ENCODE measurements around the gene UGT1A10. TPM values are rescaled to one million over a fixed set of nuclear protein-coding genes. Genes with fewer than 3 reads are reported as not detected.
"Not testable (repeated sequence)": the region's sequence is repeated elsewhere in the genome, so short reads cannot be mapped to it uniquely, and the experiment has no call there.

UGT1A10 gene
- total RNA-seq, 1 donor from 2014 or later: not detected

DNA sequence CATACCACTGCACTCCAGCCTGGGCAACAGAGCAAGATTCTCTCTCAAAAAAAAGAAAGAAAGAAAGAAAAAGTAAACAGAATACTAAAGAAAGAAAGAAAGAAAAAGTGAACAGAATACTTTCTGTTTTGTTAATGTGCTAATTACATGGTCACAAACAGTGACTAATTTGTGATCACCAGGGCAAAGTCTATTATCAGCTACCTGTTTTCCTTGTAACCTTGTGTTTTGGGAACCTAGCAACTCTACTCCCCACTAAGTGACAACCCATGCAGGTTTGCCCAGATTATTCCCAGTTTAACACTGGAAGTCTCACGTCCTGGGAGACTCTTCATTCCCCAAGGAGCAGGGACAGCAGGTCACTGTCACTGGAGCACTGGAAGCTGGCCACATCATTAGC, 18.8 kb downstream of the UGT1A10 start:
- Mint-ChIP-seq H3K36me3 (ENCODE audit: low read depth, unreplicated experiment) (no peaks in the 10 kb centered on the region), H3K4me3 (ENCODE audit: unreplicated experiment) (no peak overlapping the region), H3K27me3 (ENCODE audit: unreplicated experiment) (no peaks in the 10 kb centered on the region), H3K4me1 (ENCODE audit: unreplicated experiment) (no peaks in the 10 kb centered on the region), H3K27ac (ENCODE audit: unreplicated experiment) (no peak overlapping the region), H3K9me3 (ENCODE audit: unreplicated experiment) (no peaks in the 10 kb centered on the region)
- DNase-seq (ENCODE audit: low spot score): no peak
- TF ChIP-seq, protein P1, sequence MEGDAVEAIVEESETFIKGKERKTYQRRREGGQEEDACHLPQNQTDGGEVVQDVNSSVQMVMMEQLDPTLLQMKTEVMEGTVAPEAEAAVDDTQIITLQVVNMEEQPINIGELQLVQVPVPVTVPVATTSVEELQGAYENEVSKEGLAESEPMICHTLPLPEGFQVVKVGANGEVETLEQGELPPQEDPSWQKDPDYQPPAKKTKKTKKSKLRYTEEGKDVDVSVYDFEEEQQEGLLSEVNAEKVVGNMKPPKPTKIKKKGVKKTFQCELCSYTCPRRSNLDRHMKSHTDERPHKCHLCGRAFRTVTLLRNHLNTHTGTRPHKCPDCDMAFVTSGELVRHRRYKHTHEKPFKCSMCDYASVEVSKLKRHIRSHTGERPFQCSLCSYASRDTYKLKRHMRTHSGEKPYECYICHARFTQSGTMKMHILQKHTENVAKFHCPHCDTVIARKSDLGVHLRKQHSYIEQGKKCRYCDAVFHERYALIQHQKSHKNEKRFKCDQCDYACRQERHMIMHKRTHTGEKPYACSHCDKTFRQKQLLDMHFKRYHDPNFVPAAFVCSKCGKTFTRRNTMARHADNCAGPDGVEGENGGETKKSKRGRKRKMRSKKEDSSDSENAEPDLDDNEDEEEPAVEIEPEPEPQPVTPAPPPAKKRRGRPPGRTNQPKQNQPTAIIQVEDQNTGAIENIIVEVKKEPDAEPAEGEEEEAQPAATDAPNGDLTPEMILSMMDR (IDR thresholded peaks at IDR 0.05; ENCODE audit: unreplicated experiment): no peak

DNA sequence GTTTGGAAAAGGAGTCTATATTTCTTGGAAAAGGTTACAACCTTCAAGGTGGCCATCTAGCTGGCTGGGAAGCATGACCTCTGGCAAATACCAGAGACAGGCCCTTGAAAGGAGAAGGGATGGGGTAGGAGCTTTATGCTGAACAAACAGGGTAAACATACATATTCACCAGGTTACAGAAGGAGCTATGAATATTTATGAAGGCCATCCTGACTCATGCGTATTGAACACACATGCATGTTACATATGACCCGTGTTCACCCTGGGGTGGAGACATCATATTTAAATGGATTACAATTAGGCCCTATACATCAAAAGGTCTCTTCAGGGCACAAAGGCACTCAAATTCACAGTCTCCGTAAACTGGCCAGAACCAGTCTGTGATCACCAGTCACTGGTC, 19.7 kb downstream of the UGT1A10 start:
- not testable (repeated sequence) for H3K36me3 Mint-ChIP-seq (ENCODE audit: low read depth, unreplicated experiment); DNase-seq (ENCODE audit: low spot score); H3K4me1 Mint-ChIP-seq (ENCODE audit: unreplicated experiment); H3K9me3 Mint-ChIP-seq (ENCODE audit: unreplicated experiment); H3K27ac Mint-ChIP-seq (ENCODE audit: unreplicated experiment); H3K4me3 Mint-ChIP-seq (ENCODE audit: unreplicated experiment); H3K27me3 Mint-ChIP-seq (ENCODE audit: unreplicated experiment)

DNA sequence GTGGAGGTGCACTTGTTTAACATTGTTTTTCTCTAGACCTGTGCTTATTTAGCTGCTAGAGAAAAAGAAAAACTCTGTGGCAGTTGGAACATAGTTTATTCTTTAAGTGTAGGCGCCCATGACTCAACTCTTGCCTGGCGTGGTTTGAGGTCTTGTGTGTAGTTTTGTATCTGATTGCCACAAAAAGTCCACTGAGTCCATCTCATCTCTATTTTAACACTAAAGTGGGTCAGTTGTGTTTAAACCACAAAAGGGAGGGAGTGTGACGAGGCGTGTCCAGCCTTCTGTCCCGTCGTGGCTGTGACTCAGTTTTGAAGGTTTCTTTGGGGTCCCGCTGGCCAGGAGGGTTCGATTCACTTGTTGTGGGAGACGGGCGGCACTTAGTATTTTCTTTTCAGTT, 20.2 kb downstream of the UGT1A10 start:
- TF ChIP-seq, protein P1 (IDR thresholded peaks at IDR 0.05; ENCODE audit: unreplicated experiment): no peak
- Mint-ChIP-seq H3K4me1 (ENCODE audit: unreplicated experiment) (no peaks in the 10 kb centered on the region), H3K4me3 (ENCODE audit: unreplicated experiment) (no peak overlapping the region), H3K27ac (ENCODE audit: unreplicated experiment) (no peak overlapping the region), H3K36me3 (ENCODE audit: low read depth, unreplicated experiment) (no peaks in the 10 kb centered on the region), H3K9me3 (ENCODE audit: unreplicated experiment) (no peaks in the 10 kb centered on the region), H3K27me3 (ENCODE audit: unreplicated experiment) (no peaks in the 10 kb centered on the region)
- DNase-seq (ENCODE audit: low spot score): no peak

DNA sequence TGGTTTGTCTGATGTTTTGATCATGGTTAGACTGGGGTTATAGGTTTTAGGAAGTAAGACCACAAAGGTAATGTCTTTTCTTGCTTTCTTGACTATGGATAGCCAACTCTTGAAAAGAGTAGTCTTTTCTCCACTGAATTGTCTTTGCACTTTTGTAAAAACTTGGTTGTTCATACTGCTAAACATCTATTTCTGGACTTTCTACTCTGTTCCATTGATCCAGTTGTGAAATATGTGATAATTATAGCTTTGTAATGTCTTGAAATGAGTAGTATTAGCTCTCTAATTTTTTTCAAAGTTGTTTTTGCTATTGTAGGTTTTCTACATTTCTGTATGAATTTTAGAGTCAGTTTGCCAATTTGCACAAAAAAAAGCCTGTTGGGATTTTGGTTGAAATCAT, 22.4 kb downstream of the UGT1A10 start:
- no peaks in the 10 kb centered on the region for H3K27me3 Mint-ChIP-seq (ENCODE audit: unreplicated experiment)
- TF ChIP-seq, protein P1 (IDR thresholded peaks at IDR 0.05; ENCODE audit: unreplicated experiment): no peak
- no peaks in the 10 kb centered on the region for H3K4me1 Mint-ChIP-seq (ENCODE audit: unreplicated experiment)
- H3K9me3 Mint-ChIP-seq (ENCODE audit: unreplicated experiment): no peaks in the 10 kb centered on the region
- H3K27ac Mint-ChIP-seq (ENCODE audit: unreplicated experiment): no peak overlapping the region
- H3K36me3 Mint-ChIP-seq (ENCODE audit: low read depth, unreplicated experiment): no peaks in the 10 kb centered on the region
- H3K4me3 Mint-ChIP-seq (ENCODE audit: unreplicated experiment): no peak overlapping the region
- DNase-seq (ENCODE audit: low spot score): no peak

DNA sequence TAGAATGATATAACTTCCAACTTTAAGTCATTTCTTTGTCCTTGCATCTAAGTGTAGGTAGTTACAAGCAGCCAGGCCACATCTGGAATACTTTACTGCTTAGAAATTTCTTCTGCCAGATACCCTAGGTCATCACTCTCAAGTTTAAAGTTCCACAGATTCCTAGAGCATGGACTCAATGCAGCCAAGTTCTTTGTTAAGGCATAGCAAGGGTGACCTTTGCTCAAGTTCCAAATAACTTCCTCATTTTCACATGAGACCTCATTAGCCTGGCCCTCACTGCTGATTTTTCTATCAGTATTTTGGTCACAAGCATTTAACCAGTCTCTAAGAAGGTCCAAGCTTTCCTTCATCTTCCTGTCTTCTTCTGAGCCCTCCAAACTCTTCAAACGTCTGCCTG, 27.7 kb downstream of the UGT1A10 start:
- Mint-ChIP-seq H3K36me3 (ENCODE audit: low read depth, unreplicated experiment) (no peaks in the 10 kb centered on the region), H3K9me3 (ENCODE audit: unreplicated experiment) (no peaks in the 10 kb centered on the region), H3K4me3 (ENCODE audit: unreplicated experiment) (no peak overlapping the region), H3K4me1 (ENCODE audit: unreplicated experiment) (no peaks in the 10 kb centered on the region), H3K27ac (ENCODE audit: unreplicated experiment) (no peak overlapping the region), H3K27me3 (ENCODE audit: unreplicated experiment) (no peaks in the 10 kb centered on the region)
- TF ChIP-seq, protein P1 (IDR thresholded peaks at IDR 0.05; ENCODE audit: unreplicated experiment): no peak
- no peak for DNase-seq (ENCODE audit: low spot score)
